ENCODE measurements around the gene CEBPB. TPM values are rescaled to one million over a fixed set of nuclear protein-coding genes. Genes with fewer than 3 reads are reported as not detected.
A peak's percentile ranks its signal among the peaks of the same experiment; 100 is the strongest.
"Not testable (repeated sequence)": the region's sequence is repeated elsewhere in the genome, so short reads cannot be mapped to it uniquely, and the experiment has no call there.

CEBPB gene
- total RNA-seq, 1 experiment from 2014 or later, result 183 TPM

DNA sequence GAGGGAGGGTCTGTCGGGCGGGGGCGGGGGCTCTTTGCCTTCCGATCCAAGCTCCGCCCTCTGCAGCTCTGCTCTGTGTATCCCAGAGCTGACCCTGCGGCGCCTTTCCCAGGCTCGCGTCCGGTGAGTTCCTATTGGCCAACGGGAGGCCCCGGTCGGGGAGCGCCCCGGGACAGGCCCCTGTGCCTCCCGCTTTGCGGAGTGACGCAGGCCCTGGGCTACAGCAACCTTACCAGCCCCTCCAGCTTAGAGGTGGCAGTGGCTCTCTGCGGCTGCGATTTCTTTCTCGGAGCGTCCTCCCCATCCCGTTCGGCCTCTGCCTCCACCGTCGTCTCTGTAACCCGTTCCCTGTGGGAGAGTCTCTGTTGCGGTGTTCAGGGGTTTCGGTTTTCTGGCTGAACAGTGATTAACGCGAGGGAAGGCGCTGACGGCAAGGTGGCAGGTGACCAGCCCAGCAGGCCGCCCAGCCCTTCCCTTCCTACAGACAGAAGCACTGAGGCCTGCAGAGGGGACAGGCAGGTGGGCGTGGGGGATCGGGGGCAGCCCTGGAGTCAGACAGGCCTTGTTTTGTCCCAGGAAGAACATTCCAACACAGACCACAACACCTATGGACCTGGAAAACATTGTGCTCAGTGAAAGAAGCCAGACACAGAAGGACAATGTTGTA is 18.1 kb upstream of the CEBPB start:
- BruUV-seq (replicated peaks), result no TSS peak
- Mint-ChIP-seq H3K4me3 (ENCODE audit: unreplicated experiment) (peak overlapping the region; percentile 70), H3K9me3 (ENCODE audit: unreplicated experiment) (no peaks in the 10 kb centered on the region), H3K27me3 (ENCODE audit: insufficient read depth, unreplicated experiment) (no peaks in the 10 kb centered on the region), H3K36me3 (ENCODE audit: insufficient read depth, unreplicated experiment) (peaks cover 7% of the 10 kb centered on the region), H3K4me1 (ENCODE audit: low read depth, unreplicated experiment) (peaks cover 13% of the 10 kb centered on the region), H3K27ac (ENCODE audit: unreplicated experiment) (peak overlapping the region; percentile 48)
- CTCF ChIA-PET, result interaction anchor here (0.5 to 2.8 kb wide), 29 partner anchors 8 to 483 kb away, joined by 3 to 62 read pairs (median 4); partner anchors contain the start of genes CEBPB, PEDS1 and UBE2V1
- POLR2A ChIA-PET, result interaction anchor here (0.6 to 1.9 kb wide), 15 partner anchors 10 to 759 kb away, joined by 3 to 51 read pairs (median 4); partner anchors contain the start of genes ADNP, CEBPB, PEDS1 and PTPN1
- intact Hi-C loops (cut with micrococcal nuclease; ENCODE audit: unreplicated experiment), result no loop called here
- Histone ChIP-seq H3K36me3 (ENCODE audit: control insufficient read depth, insufficient read depth, low read length) (no peaks in the 10 kb centered on the region), H3K27me3 (replicated peaks; ENCODE audit: control insufficient read depth, insufficient read depth, low read length) (no peaks in the 10 kb centered on the region), H3K4me3 (ENCODE audit: low read depth, low read length) (peak overlapping the region; percentile 47), H3K9me3 (no peaks in the 10 kb centered on the region), H3K4me1 (peaks cover 18% of the 10 kb centered on the region)
- peak; percentile 99 for DNase-seq
- TF ChIP-seq, protein P1, sequence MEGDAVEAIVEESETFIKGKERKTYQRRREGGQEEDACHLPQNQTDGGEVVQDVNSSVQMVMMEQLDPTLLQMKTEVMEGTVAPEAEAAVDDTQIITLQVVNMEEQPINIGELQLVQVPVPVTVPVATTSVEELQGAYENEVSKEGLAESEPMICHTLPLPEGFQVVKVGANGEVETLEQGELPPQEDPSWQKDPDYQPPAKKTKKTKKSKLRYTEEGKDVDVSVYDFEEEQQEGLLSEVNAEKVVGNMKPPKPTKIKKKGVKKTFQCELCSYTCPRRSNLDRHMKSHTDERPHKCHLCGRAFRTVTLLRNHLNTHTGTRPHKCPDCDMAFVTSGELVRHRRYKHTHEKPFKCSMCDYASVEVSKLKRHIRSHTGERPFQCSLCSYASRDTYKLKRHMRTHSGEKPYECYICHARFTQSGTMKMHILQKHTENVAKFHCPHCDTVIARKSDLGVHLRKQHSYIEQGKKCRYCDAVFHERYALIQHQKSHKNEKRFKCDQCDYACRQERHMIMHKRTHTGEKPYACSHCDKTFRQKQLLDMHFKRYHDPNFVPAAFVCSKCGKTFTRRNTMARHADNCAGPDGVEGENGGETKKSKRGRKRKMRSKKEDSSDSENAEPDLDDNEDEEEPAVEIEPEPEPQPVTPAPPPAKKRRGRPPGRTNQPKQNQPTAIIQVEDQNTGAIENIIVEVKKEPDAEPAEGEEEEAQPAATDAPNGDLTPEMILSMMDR (IDR thresholded peaks at IDR 0.05; ENCODE audit: insufficient read depth in 1 of 2, low read depth in 1 of 2, low read length in 1 of 2, severe bottlenecking in 1 of 2, unreplicated experiment in 1 of 2), result peak in 1 of 2 experiments; percentile 0

GRCh38 chr20:50174456-50174855 is 16.2 kb upstream of the CEBPB start:
- POLR2A ChIA-PET, result interaction anchor here (0.6 kb wide), 3 partner anchors 20 to 258 kb away, joined by 3 to 5 read pairs (median 4); no protein-coding TSS in a partner anchor
- TF ChIP-seq, protein P1 (IDR thresholded peaks at IDR 0.05; ENCODE audit: insufficient read depth in 1 of 2, low read depth in 1 of 2, low read length in 1 of 2, severe bottlenecking in 1 of 2, unreplicated experiment in 1 of 2), result no peak
- H3K4me3 ChIP-seq (ENCODE audit: low read depth, low read length), result no peak overlapping the region
- H3K9me3 ChIP-seq, result no peaks in the 10 kb centered on the region
- H3K4me3 Mint-ChIP-seq (ENCODE audit: unreplicated experiment), result no peak overlapping the region
- BruUV-seq (replicated peaks), result no TSS peak
- CTCF ChIA-PET, result interaction anchor here (0.7 kb wide), 1 partner anchor 22 kb away, joined by 3 read pairs; no protein-coding TSS in a partner anchor
- H3K4me1 Mint-ChIP-seq (ENCODE audit: low read depth, unreplicated experiment), result peaks cover 20% of the 10 kb centered on the region
- H3K27ac Mint-ChIP-seq (ENCODE audit: unreplicated experiment), result no peak overlapping the region
- no peaks in the 10 kb centered on the region for H3K27me3 ChIP-seq (replicated peaks; ENCODE audit: control insufficient read depth, insufficient read depth, low read length)
- no peaks in the 10 kb centered on the region for H3K9me3 Mint-ChIP-seq (ENCODE audit: unreplicated experiment)
- H3K36me3 ChIP-seq (ENCODE audit: control insufficient read depth, insufficient read depth, low read length), result no peaks in the 10 kb centered on the region
- H3K27me3 Mint-ChIP-seq (ENCODE audit: insufficient read depth, unreplicated experiment), result no peaks in the 10 kb centered on the region
- peaks cover 7% of the 10 kb centered on the region for H3K36me3 Mint-ChIP-seq (ENCODE audit: insufficient read depth, unreplicated experiment)
- intact Hi-C loops (cut with micrococcal nuclease; ENCODE audit: unreplicated experiment), result no loop called here
- peaks cover 14% of the 10 kb centered on the region for H3K4me1 ChIP-seq
- no peak for DNase-seq

- H3K27me3 Mint-ChIP-seq (ENCODE audit: insufficient read depth, unreplicated experiment), result no peaks in the 10 kb centered on the region
- BruUV-seq (replicated peaks), result no TSS peak
- H3K4me3 ChIP-seq (ENCODE audit: low read depth, low read length), result no peak overlapping the region
- no peak for DNase-seq
- peaks cover 7% of the 10 kb centered on the region for H3K36me3 Mint-ChIP-seq (ENCODE audit: insufficient read depth, unreplicated experiment)
- peaks cover 14% of the 10 kb centered on the region for H3K4me1 ChIP-seq
- peaks cover 14% of the 10 kb centered on the region for H3K4me1 Mint-ChIP-seq (ENCODE audit: low read depth, unreplicated experiment)
- H3K9me3 ChIP-seq, result no peaks in the 10 kb centered on the region
- intact Hi-C loops (cut with micrococcal nuclease; ENCODE audit: unreplicated experiment), result no loop called here
- TF ChIP-seq, protein P1 (IDR thresholded peaks at IDR 0.05; ENCODE audit: insufficient read depth in 1 of 2, low read depth in 1 of 2, low read length in 1 of 2, severe bottlenecking in 1 of 2, unreplicated experiment in 1 of 2), result no peak
- H3K27ac Mint-ChIP-seq (ENCODE audit: unreplicated experiment), result no peak overlapping the region
- H3K27me3 ChIP-seq (replicated peaks; ENCODE audit: control insufficient read depth, insufficient read depth, low read length), result no peaks in the 10 kb centered on the region
- H3K4me3 Mint-ChIP-seq (ENCODE audit: unreplicated experiment), result no peak overlapping the region
- ChIA-PET POLR2A (interaction anchor here (1.2 kb wide), 1 partner anchor 61 kb away, joined by 4 read pairs; no protein-coding TSS in a partner anchor), CTCF (interaction anchor here (0.7 to 2.2 kb wide), 4 partner anchors 55 to 211 kb away, joined by 3 to 9 read pairs (median 4); no protein-coding TSS in a partner anchor)
- no peaks in the 10 kb centered on the region for H3K9me3 Mint-ChIP-seq (ENCODE audit: unreplicated experiment)
- H3K36me3 ChIP-seq (ENCODE audit: control insufficient read depth, insufficient read depth, low read length), result no peaks in the 10 kb centered on the region
These were observed 14.4 kb upstream of the CEBPB start for GRCh38 chr20:50175938-50176933.

DNA sequence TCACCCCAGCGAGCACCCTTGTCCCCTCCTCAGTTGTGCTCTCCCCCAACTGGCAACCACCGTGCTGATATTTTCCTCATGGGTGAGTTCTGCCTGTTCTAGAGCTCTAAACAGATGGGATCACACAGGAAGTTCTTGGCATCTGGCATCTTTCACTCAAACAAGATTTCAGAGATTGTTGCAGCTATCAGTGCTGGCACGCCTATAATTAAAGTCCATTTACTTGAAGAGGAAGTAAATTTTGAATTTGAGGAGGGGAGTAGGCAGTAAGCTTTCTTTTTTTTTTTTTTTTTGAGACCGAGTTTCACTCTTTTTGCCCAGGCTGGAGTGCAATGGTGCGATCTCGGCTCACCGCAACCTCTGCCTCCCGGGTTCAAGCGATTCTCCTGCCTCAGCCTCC is 12.0 kb upstream of the CEBPB start:
- H3K27me3 Mint-ChIP-seq (ENCODE audit: insufficient read depth, unreplicated experiment); H3K9me3 ChIP-seq; H3K4me1 Mint-ChIP-seq (ENCODE audit: low read depth, unreplicated experiment); H3K9me3 Mint-ChIP-seq (ENCODE audit: unreplicated experiment); DNase-seq; H3K4me3 ChIP-seq (ENCODE audit: low read depth, low read length); H3K36me3 ChIP-seq (ENCODE audit: control insufficient read depth, insufficient read depth, low read length); intact Hi-C loops (cut with micrococcal nuclease; ENCODE audit: unreplicated experiment); H3K36me3 Mint-ChIP-seq (ENCODE audit: insufficient read depth, unreplicated experiment); H3K4me1 ChIP-seq; BruUV-seq (replicated peaks); H3K27me3 ChIP-seq (replicated peaks; ENCODE audit: control insufficient read depth, insufficient read depth, low read length); H3K4me3 Mint-ChIP-seq (ENCODE audit: unreplicated experiment): not testable (repeated sequence)
- H3K27ac Mint-ChIP-seq (ENCODE audit: unreplicated experiment), result peak overlapping the region; percentile 3
- POLR2A ChIA-PET, result interaction anchor here (0.6 to 1.0 kb wide), 4 partner anchors 59 to 488 kb away, joined by 3 read pairs; no protein-coding TSS in a partner anchor
- CTCF ChIA-PET, result interaction anchor here (0.5 to 2.3 kb wide), 30 partner anchors 9 to 1316 kb away, joined by 3 to 55 read pairs (median 4); partner anchors contain the start of gene UBE2V1

All from Caco-2 (cell line).